Dermis microvascular lymphatic vessel endothelial cell (primary cell): ENCODE measurements around the gene FAT3. TPM values are rescaled to one million over a fixed set of nuclear protein-coding genes. Genes with fewer than 3 reads are reported as not detected.
A peak's percentile ranks its signal among the peaks of the same experiment; 100 is the strongest.

ENCODE experiments used
- DNase-seq, 2 donors: peaks; one replicate each; pipeline versions ENCODE4 v3.0.0 to v3.0.0-alpha.2; 2010; ENCODE audit warnings: low read depth in 2 of 2
- total RNA-seq: library from RNA; depleted of rRNA; stranded (reverse); fragments of >200 nt; gene quantifications from 2 replicates; pipeline ENCODE4 v1.2.1, GENCODE V29; 2014

FAT3 gene
- under 0.01 TPM in 1 of 2 replicates, not detected in the other for total RNA-seq

DNA sequence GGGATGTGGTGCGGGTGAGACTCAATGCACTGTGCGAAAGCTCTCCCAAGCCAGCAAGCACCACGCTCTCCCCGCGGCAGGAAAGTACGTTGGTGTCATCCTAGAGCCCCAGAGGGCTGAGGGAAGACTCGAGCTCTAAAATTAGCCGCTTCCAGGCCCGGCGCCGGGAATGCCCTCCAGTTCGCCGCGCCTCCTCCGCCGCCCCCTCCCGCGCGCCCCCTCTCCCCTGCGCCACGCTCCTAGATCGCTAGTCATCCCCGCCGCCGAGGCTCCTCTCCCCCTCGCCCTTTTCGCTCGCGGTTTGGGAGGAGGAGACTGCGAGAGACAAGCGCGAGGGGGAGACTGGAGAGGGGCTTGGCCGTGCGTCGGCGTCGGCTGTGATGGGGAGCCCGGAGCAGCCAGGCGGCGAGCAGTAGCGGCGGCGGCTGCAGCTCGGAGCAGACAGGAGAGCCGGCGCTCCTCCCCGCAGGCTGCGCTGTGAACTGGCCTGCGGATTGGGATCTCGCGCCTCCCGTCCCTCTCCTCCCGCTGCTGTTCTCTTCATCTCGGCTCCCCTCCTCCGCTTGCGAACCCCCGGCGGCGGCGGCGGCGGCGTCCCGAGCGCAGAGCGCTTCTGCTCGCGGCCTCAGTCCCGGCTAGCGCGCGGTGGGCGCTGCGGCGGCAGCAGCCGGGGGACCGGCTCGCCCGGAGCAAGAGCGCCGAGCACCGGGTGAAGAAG is at the start of gene FAT3:
Gene FAT3, plus strand, starts transcription at position 412 of the 718 bp plus-strand sequence. CDS start 127,295 bp downstream, outside the sequence.
- DNase-seq, result peak in 1 of 2 donors; percentile 1

GRCh38 chr11:92179017-92179670 is 45.5 kb upstream of the FAT3 start:
- DNase-seq, result no peak

GRCh38 chr11:92180226-92180625 is 44.4 kb upstream of the FAT3 start:
- no peak for DNase-seq

- no peak for DNase-seq
These were observed 43.9 kb upstream of the FAT3 start for GRCh38 chr11:92180664-92181251.

GRCh38 chr11:92190535-92191206 is 33.9 kb upstream of the FAT3 start:
- DNase-seq, result no peak

DNA sequence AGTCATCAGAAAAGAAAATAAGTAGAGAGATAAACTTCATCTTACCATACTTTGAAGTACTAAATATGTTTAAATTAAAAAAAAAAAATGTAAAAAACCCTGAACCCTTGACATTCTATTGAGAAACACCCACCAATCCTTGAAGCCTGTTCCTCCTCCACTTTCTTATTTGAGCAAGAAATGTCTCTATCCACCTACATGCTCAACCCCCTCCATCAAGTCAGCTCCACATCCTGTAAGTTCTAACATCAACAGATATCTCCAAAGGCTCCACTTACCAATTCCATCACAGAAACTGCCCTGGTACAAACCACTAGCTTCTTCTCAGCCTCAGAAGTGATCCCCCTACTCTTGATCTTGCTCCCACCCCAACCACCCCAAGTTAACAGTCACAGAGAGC is 32.5 kb upstream of the FAT3 start:
- DNase-seq, result no peak

GRCh38 chr11:92198268-92198667 is 26.4 kb upstream of the FAT3 start:
- DNase-seq, result no peak

- DNase-seq, result no peak
These were observed 24.6 kb upstream of the FAT3 start for GRCh38 chr11:92199991-92200390.

DNA sequence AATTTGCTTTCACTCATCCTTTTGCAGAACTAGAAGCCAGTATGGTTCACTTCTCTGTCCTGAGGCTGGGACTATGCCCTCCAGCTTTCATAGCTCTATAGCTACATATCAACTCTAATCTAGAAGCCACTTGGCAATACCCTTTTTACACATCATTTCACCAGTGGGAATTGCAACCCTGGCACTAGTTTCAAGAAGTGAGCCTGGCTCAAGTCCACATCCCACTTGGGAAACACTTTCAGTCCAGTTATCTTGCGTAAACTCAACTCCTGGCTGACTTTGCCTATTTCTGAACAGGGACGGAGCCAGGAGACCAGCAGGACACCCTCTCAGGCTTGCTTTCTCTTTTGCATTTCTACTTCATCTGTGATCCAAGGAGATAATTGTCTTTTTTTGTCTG is 19.9 kb upstream of the FAT3 start:
- DNase-seq, result no peak

GRCh38 chr11:92206441-92206840 is 18.2 kb upstream of the FAT3 start:
- no peak for DNase-seq

- DNase-seq, result no peak
These were observed 12.9 kb upstream of the FAT3 start for GRCh38 chr11:92211576-92212167.

DNA sequence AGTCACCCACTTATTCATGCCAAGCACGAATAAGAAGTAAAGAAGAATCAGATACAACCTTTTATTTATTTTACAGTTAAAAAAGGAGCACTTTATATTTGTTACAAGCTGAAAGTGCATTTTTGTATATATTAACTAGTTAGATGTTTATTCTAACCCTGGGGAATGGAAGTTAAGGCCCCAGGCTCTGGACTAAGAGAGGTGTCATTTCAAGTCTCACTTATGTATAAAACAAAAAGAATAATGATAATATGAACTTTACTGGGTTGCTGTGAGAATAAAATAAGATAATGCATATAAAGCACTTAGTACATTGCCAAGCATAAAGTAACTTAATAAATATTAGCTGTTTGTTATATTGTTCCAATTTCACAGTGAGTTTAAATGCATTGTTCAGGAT is 12.1 kb upstream of the FAT3 start:
- DNase-seq, result no peak

- no peak for DNase-seq
These were observed 7.8 kb upstream of the FAT3 start for GRCh38 chr11:92216789-92217188.

DNA sequence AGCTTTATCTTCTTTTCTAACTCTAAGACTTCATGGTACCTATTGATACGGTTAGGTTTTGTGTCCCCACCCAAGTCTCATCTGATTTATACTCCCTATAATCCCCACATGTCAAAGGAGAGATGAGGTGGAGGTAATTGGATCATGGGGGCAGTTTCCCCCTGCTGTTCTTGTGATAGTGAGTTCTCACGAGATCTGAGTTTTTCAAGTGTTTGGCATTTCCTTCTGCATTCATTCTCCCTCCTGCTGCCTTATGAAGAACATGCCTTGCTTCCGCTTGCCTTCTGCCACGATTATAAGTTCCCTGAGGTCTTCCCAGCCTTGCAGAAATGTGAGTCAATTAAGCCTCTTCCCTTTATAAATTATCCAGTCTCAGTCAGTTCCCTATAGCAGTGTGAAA is 5.1 kb upstream of the FAT3 start:
- no peak for DNase-seq

DNA sequence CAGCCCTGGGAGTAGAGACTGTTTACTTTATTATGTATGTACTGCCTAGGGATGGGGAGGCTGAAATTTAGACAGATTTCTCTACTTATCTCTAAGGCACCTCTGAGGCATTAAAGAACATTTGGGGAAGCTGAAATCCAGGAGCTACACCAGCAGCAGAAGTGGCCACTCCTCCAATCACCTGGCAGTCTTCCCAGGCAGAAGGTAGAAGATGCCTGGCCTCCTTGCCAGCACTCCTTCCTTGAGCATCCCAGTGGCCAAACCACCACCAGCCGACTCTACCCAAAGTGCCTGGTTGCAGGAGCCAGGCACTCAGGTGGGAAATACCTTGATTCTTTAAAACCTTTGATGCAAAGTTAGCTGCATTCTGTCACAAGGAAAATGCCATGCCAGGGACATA is 1.9 kb upstream of the FAT3 start:
- no peak for DNase-seq

DNA sequence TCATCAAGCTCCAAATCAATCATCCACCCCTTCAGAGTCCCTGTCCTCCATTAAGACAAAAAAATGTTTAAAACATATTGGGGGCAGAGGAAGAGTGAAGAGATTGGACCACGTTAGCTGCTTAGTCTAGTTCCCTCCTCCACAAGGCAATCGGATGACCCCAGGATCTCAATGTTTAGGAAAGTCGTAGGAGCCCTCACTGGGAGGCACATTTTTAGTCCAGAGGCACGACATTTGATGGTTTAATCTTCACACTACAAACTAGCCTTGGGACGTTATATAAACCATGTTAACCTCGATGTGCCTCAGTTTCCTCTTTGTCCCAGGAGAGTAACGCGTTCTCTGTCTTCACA is 588 bp upstream of the FAT3 start:
- no peak for DNase-seq

DNA sequence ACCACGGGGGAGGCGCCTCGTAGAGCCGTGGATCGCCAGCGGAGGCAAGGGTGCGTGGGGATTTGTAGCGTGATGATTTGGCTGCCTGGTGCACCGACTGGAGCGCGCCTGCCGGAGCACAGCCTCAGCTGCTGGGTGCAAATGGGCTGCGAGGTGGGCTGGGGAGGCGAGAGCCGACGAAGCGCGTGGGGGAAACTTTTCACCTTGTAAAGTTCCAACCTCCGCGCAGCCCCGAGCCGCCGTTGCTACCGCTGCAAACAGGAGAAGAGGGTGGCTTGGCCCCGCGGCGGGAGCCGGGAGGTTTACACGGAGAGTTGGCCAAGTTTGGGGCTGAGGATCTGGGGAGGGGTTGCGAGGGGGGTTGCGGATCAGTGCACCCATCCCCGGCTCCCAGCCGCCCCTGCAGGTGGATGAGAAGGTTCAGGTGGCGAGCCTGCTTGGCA is 528 bp downstream of the FAT3 start:
- no peak for DNase-seq

- DNase-seq, result no peak
These were observed 1.1 kb downstream of the FAT3 start for GRCh38 chr11:92225568-92226330.

- DNase-seq, result no peak
These were observed 2.0 kb downstream of the FAT3 start for GRCh38 chr11:92226331-92227229.

GRCh38 chr11:92227230-92227814 is 2.7 kb downstream of the FAT3 start:
- no peak for DNase-seq
